Mesendoderm (in vitro differentiated cells): Measurements from ENCODE around the gene COG3.

Experiments
- DNase-seq: peaks from one replicate; pipeline ENCODE4 v3.0.0; 2013
- H2AK5ac ChIP-seq: 2 replicates; pipeline ENCODE4 v1.6.1; 2013; ENCODE audit warnings: low read length, inconsistent platforms
- H2BK120ac ChIP-seq: 2 replicates; pipeline ENCODE4 v1.6.1; 2013; ENCODE audit warnings: low read depth, mild to moderate bottlenecking, low read length, moderate library complexity, mixed read lengths
- H2BK15ac ChIP-seq: replicated peaks from 2 replicates; pipeline ENCODE4 v1.6.1; 2013; ENCODE audit warnings: low read depth, mild to moderate bottlenecking, moderate library complexity
- H2BK5ac ChIP-seq: 2 replicates; pipeline ENCODE4 v1.6.1; 2013; ENCODE audit warnings: low read length, inconsistent platforms
- H3K18ac ChIP-seq: 2 replicates; pipeline ENCODE4 v1.6.1; 2013; ENCODE audit warnings: mild to moderate bottlenecking, low read length, mixed read lengths
- H3K23ac ChIP-seq: one replicate; pipeline ENCODE4 v1.6.1; 2013; ENCODE audit warnings: low read length
- H3K27ac ChIP-seq: 2 replicates; pipeline ENCODE4 v1.5.1; 2013; ENCODE audit warnings: low read depth, mild to moderate bottlenecking, inconsistent platforms, low read length, moderate library complexity
- H3K27me3 ChIP-seq: 2 replicates; pipeline ENCODE4 v1.6.1; 2013; ENCODE audit warnings: low read length, control low read depth, mild to moderate bottlenecking, inconsistent platforms; ENCODE audit not compliant: insufficient read depth, poor library complexity
- H3K36me3 ChIP-seq: 2 replicates; pipeline ENCODE4 v1.6.1; 2013; ENCODE audit warnings: low read length, inconsistent platforms; ENCODE audit not compliant: control insufficient read depth, insufficient read depth
- H3K4ac ChIP-seq: one replicate; pipeline ENCODE4 v1.6.1; 2013; ENCODE audit warnings: low read depth, mild to moderate bottlenecking, low read length, moderate library complexity
- H3K4me1 ChIP-seq: 2 replicates; pipeline ENCODE4 v1.6.1; 2013; ENCODE audit warnings: low read depth, low read length, inconsistent platforms; ENCODE audit not compliant: control insufficient read depth
- H3K4me2 ChIP-seq: 2 replicates; pipeline ENCODE4 v1.6.1; 2013; ENCODE audit warnings: low read length
- H3K4me3 ChIP-seq: 2 replicates; pipeline ENCODE4 v1.5.1; 2013; ENCODE audit warnings: mild to moderate bottlenecking, low read length
- H3K56ac ChIP-seq: one replicate; pipeline ENCODE4 v1.6.1; 2013; ENCODE audit warnings: low read length
- H3K79me1 ChIP-seq: 2 replicates; pipeline ENCODE4 v1.6.1; 2013; ENCODE audit warnings: low read length, inconsistent platforms
- H3K79me2 ChIP-seq: 2 replicates; pipeline ENCODE4 v1.6.1; 2013; ENCODE audit warnings: mild to moderate bottlenecking, low read length; ENCODE audit not compliant: control insufficient read depth, insufficient read depth
- H3K9ac ChIP-seq: 2 replicates; pipeline ENCODE4 v1.6.1; 2013; ENCODE audit warnings: low read length, inconsistent platforms
- H4K5ac ChIP-seq: one replicate; pipeline ENCODE4 v1.6.1; 2013; ENCODE audit warnings: low read length
- H4K8ac ChIP-seq: one replicate; pipeline ENCODE4 v1.6.1; 2013; ENCODE audit warnings: low read depth, mild to moderate bottlenecking, control low read depth, low read length, moderate library complexity
- WGBS: extraction: QIAGEN DNeasy Blood & Tissue Kit; methylation state at CpG from one replicate; pipeline ENCODE4 v1.1.7; 2013; ENCODE audit warnings: low lambda C conversion rate, missing lambda C conversion rate; ENCODE audit not compliant: insufficient coverage; ENCODE audit errors: extremely low coverage; 5-methylcytosine and 5-hydroxymethylcytosine counted together

Gene COG3

DNA sequence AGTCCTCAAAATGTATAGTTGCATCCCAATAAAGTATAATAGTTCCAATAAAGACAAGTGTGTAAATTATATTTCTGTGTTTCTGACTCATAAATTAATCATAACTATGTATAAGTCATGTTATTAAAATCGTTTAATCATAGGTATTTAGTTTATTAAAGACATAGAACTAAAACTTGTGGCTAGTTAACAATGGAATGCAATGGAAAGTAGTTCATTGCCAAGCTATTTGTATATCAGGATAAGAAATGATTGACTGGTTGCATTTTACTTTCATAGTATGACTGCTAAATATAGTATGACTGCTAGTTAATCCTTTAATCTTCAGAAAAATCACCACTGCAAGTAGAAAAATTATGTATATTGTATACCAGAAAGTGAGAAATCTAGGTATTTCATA is 16.9 kb downstream of the COG3 start:
- Histone ChIP-seq H3K27me3 (no peaks in the 10 kb centered on the region), H4K8ac (no peak overlapping the region), H3K4me1 (no peaks in the 10 kb centered on the region), H3K4me2 (no peak overlapping the region), H2BK15ac (no peak overlapping the region), H3K4me3 (no peak overlapping the region), H2BK120ac (no peak overlapping the region), H3K18ac (no peak overlapping the region), H3K56ac (no peak overlapping the region), H2AK5ac (no peak overlapping the region), H3K36me3 (peaks cover 4% of the 10 kb centered on the region), H3K79me1 (peaks cover 5% of the 10 kb centered on the region), H3K79me2 (no peaks in the 10 kb centered on the region), H4K5ac (no peak overlapping the region), H3K23ac (no peak overlapping the region), H3K27ac (no peak overlapping the region), H3K4ac (no peak overlapping the region), H2BK5ac (no peak overlapping the region), H3K9ac (no peak overlapping the region)
- WGBS: no CpG with 5 or more reads among the region's 1 CpG
- no peak for DNase-seq

GRCh38 chr13:45482571-45483173 is 17.9 kb downstream of the COG3 start:
- Histone ChIP-seq H2BK5ac (no peak overlapping the region), H2BK15ac (no peak overlapping the region), H3K9ac (no peak overlapping the region), H3K27ac (no peak overlapping the region), H3K18ac (no peak overlapping the region), H3K23ac (no peak overlapping the region), H3K79me2 (no peaks in the 10 kb centered on the region), H4K8ac (no peak overlapping the region), H3K27me3 (no peaks in the 10 kb centered on the region), H3K56ac (no peak overlapping the region), H3K79me1 (peaks cover 4% of the 10 kb centered on the region), H3K4me2 (no peak overlapping the region), H3K4ac (no peak overlapping the region), H3K36me3 (peaks cover 4% of the 10 kb centered on the region), H2BK120ac (no peak overlapping the region), H4K5ac (no peak overlapping the region), H3K4me1 (no peaks in the 10 kb centered on the region), H2AK5ac (no peak overlapping the region), H3K4me3 (no peak overlapping the region)
- no CpG with 5 or more reads among the region's 3 CpGs for WGBS
- DNase-seq: no peak

DNA sequence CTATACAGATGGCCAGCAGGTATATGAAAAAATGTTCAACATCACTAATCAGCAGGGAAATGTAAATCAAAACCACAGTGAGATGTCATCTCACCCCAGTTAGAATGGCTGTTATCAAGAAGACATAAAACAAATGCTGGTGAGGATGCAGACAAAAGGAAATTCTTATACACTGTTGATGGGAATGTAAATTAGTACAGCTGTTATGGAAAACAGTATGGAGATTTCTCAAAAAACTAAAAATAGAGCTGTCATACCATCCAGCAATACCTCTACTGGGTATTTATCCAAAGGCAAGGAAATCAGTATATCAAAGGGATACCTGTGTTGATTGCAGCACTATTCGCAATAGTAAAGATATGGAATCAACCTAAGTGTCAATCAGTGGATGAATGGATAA is 22.9 kb downstream of the COG3 start:
- no peak overlapping the region for H3K23ac ChIP-seq
- no peak overlapping the region for H2BK120ac ChIP-seq
- H2BK15ac ChIP-seq: no peak overlapping the region
- H3K4ac ChIP-seq: no peak overlapping the region
- H3K9ac ChIP-seq: no peak overlapping the region
- no peak overlapping the region for H2BK5ac ChIP-seq
- H4K5ac ChIP-seq: no peak overlapping the region
- no CpG with 5 or more reads among the region's 1 CpG for WGBS
- H3K36me3 ChIP-seq: peaks cover 6% of the 10 kb centered on the region
- no peak overlapping the region for H3K56ac ChIP-seq
- H3K4me1 ChIP-seq: no peaks in the 10 kb centered on the region
- no peaks in the 10 kb centered on the region for H3K79me2 ChIP-seq
- no peaks in the 10 kb centered on the region for H3K79me1 ChIP-seq
- H4K8ac ChIP-seq: no peak overlapping the region
- H3K4me2 ChIP-seq: no peak overlapping the region
- H3K27me3 ChIP-seq: no peaks in the 10 kb centered on the region
- no peak for DNase-seq
- no peak overlapping the region for H3K4me3 ChIP-seq
- no peak overlapping the region for H3K18ac ChIP-seq
- H3K27ac ChIP-seq: no peak overlapping the region
- H2AK5ac ChIP-seq: no peak overlapping the region

- Histone ChIP-seq H3K36me3 (peaks cover 6% of the 10 kb centered on the region), H2BK15ac (no peak overlapping the region), H2BK120ac (no peak overlapping the region), H2BK5ac (no peak overlapping the region), H2AK5ac (no peak overlapping the region), H3K4me1 (no peaks in the 10 kb centered on the region), H3K79me1 (no peaks in the 10 kb centered on the region), H3K4me3 (no peak overlapping the region), H3K4ac (no peak overlapping the region), H3K9ac (no peak overlapping the region), H3K4me2 (no peak overlapping the region), H3K18ac (no peak overlapping the region), H3K79me2 (no peaks in the 10 kb centered on the region), H4K8ac (no peak overlapping the region), H3K27ac (no peak overlapping the region), H3K56ac (no peak overlapping the region), H3K23ac (no peak overlapping the region), H3K27me3 (no peaks in the 10 kb centered on the region), H4K5ac (no peak overlapping the region)
- peak; percentile 37 for DNase-seq
- WGBS: no CpG with 5 or more reads among the region's 1 CpG
Observed at GRCh38 chr13:45490068-45490467, 25.3 kb downstream of the COG3 start.

- no peak overlapping the region for H4K8ac ChIP-seq
- no peak overlapping the region for H2BK5ac ChIP-seq
- H3K4me2 ChIP-seq: no peak overlapping the region
- peaks cover 3% of the 10 kb centered on the region for H3K36me3 ChIP-seq
- DNase-seq: no peak
- no peak overlapping the region for H3K23ac ChIP-seq
- no peak overlapping the region for H2AK5ac ChIP-seq
- H3K27ac ChIP-seq: no peak overlapping the region
- no peaks in the 10 kb centered on the region for H3K79me2 ChIP-seq
- no peak overlapping the region for H3K4ac ChIP-seq
- no peak overlapping the region for H3K56ac ChIP-seq
- no peak overlapping the region for H3K9ac ChIP-seq
- H2BK120ac ChIP-seq: no peak overlapping the region
- no peaks in the 10 kb centered on the region for H3K27me3 ChIP-seq
- H4K5ac ChIP-seq: no peak overlapping the region
- no peak overlapping the region for H2BK15ac ChIP-seq
- no peaks in the 10 kb centered on the region for H3K79me1 ChIP-seq
- no peak overlapping the region for H3K4me3 ChIP-seq
- no peaks in the 10 kb centered on the region for H3K4me1 ChIP-seq
- H3K18ac ChIP-seq: no peak overlapping the region
- no CpG with 5 or more reads among the region's 1 CpG for WGBS
Observed at GRCh38 chr13:45492538-45492937, 27.8 kb downstream of the COG3 start.

DNA sequence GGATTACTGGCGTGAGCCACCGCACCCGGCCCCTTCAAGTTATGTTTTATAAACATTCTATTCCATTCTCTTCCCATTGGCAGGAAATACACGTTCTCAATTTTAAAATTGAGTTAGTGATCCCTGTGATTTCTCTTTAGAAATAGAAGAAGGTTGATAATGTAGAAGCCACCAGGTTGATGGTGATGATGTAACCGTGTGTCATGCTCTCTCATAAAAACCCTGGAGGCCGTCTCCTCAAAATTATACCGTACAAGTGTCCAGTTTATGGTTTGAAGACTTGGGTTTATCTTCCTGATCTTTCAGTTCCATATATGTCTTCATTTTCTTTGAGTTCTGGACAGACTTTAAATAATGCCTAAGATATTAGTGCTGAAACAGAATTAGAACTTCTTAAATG is 32.2 kb downstream of the COG3 start:
- WGBS: no CpG with 5 or more reads among the region's 7 CpGs

More for the DNA sequence above, 32.2 kb downstream of the COG3 start:
- no peak overlapping the region for H3K23ac ChIP-seq
- no peaks in the 10 kb centered on the region for H3K27me3 ChIP-seq
- H4K8ac ChIP-seq: no peak overlapping the region
- no peak overlapping the region for H3K56ac ChIP-seq
- H3K79me2 ChIP-seq: no peaks in the 10 kb centered on the region
- no peak overlapping the region for H3K27ac ChIP-seq
- H4K5ac ChIP-seq: no peak overlapping the region
- no peak overlapping the region for H3K18ac ChIP-seq
- H2BK5ac ChIP-seq: no peak overlapping the region
- peaks cover 3% of the 10 kb centered on the region for H3K36me3 ChIP-seq
- no peak overlapping the region for H3K4me2 ChIP-seq
- no peak overlapping the region for H2BK120ac ChIP-seq
- no peak overlapping the region for H2AK5ac ChIP-seq
- no peaks in the 10 kb centered on the region for H3K79me1 ChIP-seq
- no peak overlapping the region for H3K4ac ChIP-seq
- no peak overlapping the region for H2BK15ac ChIP-seq
- no peaks in the 10 kb centered on the region for H3K4me1 ChIP-seq
- no peak for DNase-seq
- H3K9ac ChIP-seq: no peak overlapping the region
- no peak overlapping the region for H3K4me3 ChIP-seq
